ENCODE measurements around the gene TBC1D22B.

DNA sequence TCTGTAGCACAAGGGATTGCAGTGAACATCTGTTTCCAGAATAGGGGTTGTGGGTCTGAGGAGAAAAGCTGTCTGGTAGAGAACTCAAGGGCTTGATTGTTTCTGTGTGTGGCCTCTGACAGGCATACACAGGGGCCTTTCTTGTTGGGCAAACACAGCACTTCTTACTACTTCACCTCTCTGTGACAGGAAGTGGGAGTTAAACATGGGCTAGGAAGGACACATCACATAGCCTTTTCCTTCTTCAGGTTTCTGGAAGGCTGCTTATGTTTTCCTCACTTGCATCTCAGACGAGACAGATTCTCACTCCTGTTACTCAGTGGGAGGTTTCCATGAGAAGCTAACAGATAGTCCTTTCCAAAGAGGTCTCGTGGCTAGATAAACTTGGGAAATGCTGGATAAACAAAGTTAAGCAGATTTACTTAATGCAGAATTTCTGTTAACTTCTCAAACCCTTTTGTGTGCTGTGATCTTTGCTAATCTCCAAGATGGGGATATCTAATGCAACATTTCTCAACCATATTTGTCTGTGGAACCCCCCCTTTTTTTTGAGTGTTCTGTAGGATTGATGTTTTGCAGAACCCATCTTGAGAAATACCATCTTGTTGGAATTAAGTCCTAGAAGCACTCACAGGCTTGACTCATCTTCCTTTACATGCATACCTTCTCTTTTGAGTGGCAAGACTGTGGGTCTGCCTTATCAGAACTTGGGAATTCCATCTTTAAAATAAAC, 54.3 kb downstream of the TBC1D22B start:
- TF ChIP-seq, protein P1, sequence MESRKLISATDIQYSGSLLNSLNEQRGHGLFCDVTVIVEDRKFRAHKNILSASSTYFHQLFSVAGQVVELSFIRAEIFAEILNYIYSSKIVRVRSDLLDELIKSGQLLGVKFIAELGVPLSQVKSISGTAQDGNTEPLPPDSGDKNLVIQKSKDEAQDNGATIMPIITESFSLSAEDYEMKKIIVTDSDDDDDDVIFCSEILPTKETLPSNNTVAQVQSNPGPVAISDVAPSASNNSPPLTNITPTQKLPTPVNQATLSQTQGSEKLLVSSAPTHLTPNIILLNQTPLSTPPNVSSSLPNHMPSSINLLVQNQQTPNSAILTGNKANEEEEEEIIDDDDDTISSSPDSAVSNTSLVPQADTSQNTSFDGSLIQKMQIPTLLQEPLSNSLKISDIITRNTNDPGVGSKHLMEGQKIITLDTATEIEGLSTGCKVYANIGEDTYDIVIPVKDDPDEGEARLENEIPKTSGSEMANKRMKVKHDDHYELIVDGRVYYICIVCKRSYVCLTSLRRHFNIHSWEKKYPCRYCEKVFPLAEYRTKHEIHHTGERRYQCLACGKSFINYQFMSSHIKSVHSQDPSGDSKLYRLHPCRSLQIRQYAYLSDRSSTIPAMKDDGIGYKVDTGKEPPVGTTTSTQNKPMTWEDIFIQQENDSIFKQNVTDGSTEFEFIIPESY (IDR thresholded peaks at IDR 0.05; ENCODE audit: borderline replicate concordance, low read depth) = 0 out of 2 replicates have a peak, but pooled peaks have one; percentile 24
- TF ChIP-seq, protein P2, sequence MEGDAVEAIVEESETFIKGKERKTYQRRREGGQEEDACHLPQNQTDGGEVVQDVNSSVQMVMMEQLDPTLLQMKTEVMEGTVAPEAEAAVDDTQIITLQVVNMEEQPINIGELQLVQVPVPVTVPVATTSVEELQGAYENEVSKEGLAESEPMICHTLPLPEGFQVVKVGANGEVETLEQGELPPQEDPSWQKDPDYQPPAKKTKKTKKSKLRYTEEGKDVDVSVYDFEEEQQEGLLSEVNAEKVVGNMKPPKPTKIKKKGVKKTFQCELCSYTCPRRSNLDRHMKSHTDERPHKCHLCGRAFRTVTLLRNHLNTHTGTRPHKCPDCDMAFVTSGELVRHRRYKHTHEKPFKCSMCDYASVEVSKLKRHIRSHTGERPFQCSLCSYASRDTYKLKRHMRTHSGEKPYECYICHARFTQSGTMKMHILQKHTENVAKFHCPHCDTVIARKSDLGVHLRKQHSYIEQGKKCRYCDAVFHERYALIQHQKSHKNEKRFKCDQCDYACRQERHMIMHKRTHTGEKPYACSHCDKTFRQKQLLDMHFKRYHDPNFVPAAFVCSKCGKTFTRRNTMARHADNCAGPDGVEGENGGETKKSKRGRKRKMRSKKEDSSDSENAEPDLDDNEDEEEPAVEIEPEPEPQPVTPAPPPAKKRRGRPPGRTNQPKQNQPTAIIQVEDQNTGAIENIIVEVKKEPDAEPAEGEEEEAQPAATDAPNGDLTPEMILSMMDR (IDR thresholded peaks at IDR 0.05) = no peak
- TF ChIP-seq SIN3A (IDR thresholded peaks at IDR 0.05; ENCODE audit: borderline replicate concordance, low read depth, low read length) (no peak), ELF1 (IDR thresholded peaks at IDR 0.05) (no peak), POLR2AphosphoS5 (IDR thresholded peaks at IDR 0.05; ENCODE audit: low read depth, low read length) (peak; percentile 64; the same call in 1 of the 2 replicates), RCOR1 (IDR thresholded peaks at IDR 0.05; ENCODE audit: low read length) (no peak), EZH2phosphoT487 (IDR thresholded peaks at IDR 0.05; ENCODE audit: borderline replicate concordance, low read depth) (no peak), GABPA (IDR thresholded peaks at IDR 0.05; ENCODE audit: low read depth) (no peak), EP300 (IDR thresholded peaks at IDR 0.05; ENCODE audit: borderline replicate concordance in 1 of 2, low read depth in 1 of 2, low read length in 1 of 2) (peak in 1 of 2 experiments; percentile 78; a peak in 2 of 4 replicates), NRF1 (IDR thresholded peaks at IDR 0.05; ENCODE audit: low read depth, low read length) (no peak), RAD21 (IDR thresholded peaks at IDR 0.05; ENCODE audit: low read length) (no peak), TEAD4 (IDR thresholded peaks at IDR 0.05; ENCODE audit: borderline replicate concordance, insufficient read depth) (peak; percentile 72)
- TF ChIP-seq, protein P3, sequence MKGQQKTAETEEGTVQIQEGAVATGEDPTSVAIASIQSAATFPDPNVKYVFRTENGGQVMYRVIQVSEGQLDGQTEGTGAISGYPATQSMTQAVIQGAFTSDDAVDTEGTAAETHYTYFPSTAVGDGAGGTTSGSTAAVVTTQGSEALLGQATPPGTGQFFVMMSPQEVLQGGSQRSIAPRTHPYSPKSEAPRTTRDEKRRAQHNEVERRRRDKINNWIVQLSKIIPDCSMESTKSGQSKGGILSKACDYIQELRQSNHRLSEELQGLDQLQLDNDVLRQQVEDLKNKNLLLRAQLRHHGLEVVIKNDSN (IDR thresholded peaks at IDR 0.05; ENCODE audit: borderline replicate concordance, low read depth) = no peak
